ELF-1 (cell line): ENCODE results near the gene ALG3.

Experiments
- DNase-seq: peaks from one replicate; pipeline ENCODE4 v3.0.0-alpha.2; 2016; ENCODE audit warnings: low read depth, low spot score

The ALG3 gene

GRCh38 chr3:184259878-184260723, 11.3 kb upstream of the ALG3 start:
- DNase-seq, result peak; percentile 24

GRCh38 chr3:184259396-184259877, 10.7 kb upstream of the ALG3 start:
- DNase-seq, result no peak

- no peak for DNase-seq
Measured at GRCh38 chr3:184258926-184259325, 10.2 kb upstream of the ALG3 start.

- DNase-seq, result no peak
Measured at GRCh38 chr3:184257083-184257915, 8.5 kb upstream of the ALG3 start.

GRCh38 chr3:184255291-184256039, 6.7 kb upstream of the ALG3 start:
- DNase-seq, result no peak

- DNase-seq, result peak; percentile 96
Measured at GRCh38 chr3:184250167-184250828, 1.5 kb upstream of the ALG3 start.

GRCh38 chr3:184249412-184250166, 827 bp upstream of the ALG3 start, which contains the start of gene EEF1AKMT4:
Gene EEF1AKMT4 (plus strand): TSS chr3:184249672. CDS start chr3:184249695, 23 bp downstream.
- peak; percentile 99 for DNase-seq

- DNase-seq, result no peak
Measured at GRCh38 chr3:184242297-184242685, 6.5 kb downstream of the ALG3 start.

- DNase-seq, result peak; percentile 65
Measured at GRCh38 chr3:184241447-184242296, 7.1 kb downstream of the ALG3 start.

GRCh38 chr3:184241141-184241446, 7.7 kb downstream of the ALG3 start:
- no peak for DNase-seq

GRCh38 chr3:184240384-184241140, 8.2 kb downstream of the ALG3 start:
- DNase-seq, result no peak

GRCh38 chr3:184239708-184240107, 9.1 kb downstream of the ALG3 start:
- no peak for DNase-seq

- DNase-seq, result no peak
Measured at GRCh38 chr3:184239221-184239620, 9.5 kb downstream of the ALG3 start.

- no peak for DNase-seq
Measured at GRCh38 chr3:184238246-184238818, 10.4 kb downstream of the ALG3 start.

- DNase-seq, result no peak
Measured at GRCh38 chr3:184237807-184238206, 11.0 kb downstream of the ALG3 start.

- no peak for DNase-seq
Measured at GRCh38 chr3:184237211-184237610, 11.6 kb downstream of the ALG3 start.

- no peak for DNase-seq
Measured at GRCh38 chr3:184236636-184237035, 12.1 kb downstream of the ALG3 start.

GRCh38 chr3:184236033-184236410, 12.7 kb downstream of the ALG3 start:
- DNase-seq, result no peak
